Retinal pigment epithelial cell (primary cell): Measurements from ENCODE around the gene TST.

Experiments
- DNase-seq: peaks from one replicate; pipeline ENCODE4 v3.0.0-alpha.2; 2010; ENCODE audit warnings: low read depth
- H3K4me3 ChIP-seq: 2 replicates; pipeline ENCODE4 v1.5.1; 2011; ENCODE audit warnings: mild to moderate bottlenecking, low read length, control low read depth, moderate library complexity
- TF ChIP-seq, protein P1 (sequence below): conservative IDR thresholded peaks from 2 replicates; pipeline ENCODE4 v1.5.1; 2011; ENCODE audit warnings: low read depth, low read length, control low read depth, inconsistent platforms

Gene TST

DNA sequence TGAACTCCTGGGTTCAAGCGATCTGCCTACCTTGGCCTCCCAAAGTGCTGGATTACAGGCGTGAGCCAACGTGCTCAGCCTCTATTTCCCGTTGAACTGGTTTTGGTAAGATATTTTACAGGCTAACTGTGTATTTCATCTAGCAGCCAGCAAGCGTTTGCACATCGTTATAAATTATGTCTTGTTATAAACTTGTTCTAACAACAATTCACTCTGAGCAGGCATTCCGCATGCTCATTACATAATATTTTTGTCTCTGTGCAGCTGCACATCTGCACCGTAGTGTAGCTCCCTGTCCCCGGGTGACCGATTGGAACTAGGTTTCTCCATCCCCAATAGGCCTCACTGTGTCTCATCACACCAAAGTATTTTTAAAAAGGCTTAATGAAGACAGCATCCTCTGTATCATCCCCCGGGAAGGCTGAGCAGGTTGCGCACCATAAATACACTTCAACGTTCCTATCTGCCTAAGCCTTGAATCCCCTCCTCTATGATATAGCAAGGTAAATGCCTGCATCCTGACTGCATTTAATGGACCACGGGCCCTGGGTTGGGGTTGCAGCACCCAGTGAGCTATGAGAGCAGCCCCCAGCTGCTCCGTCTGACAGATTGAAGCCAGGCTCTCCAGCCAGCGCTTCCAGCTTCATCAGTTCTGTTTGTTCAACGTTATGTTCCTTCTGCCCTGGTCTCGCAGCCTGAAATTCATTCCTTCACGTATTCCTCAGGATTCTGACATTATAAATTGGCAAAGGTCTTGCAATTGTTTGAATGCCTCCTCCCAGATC, 47.7 kb downstream of the TST start:
- no peak overlapping the region for H3K4me3 ChIP-seq
- TF ChIP-seq, protein P1, sequence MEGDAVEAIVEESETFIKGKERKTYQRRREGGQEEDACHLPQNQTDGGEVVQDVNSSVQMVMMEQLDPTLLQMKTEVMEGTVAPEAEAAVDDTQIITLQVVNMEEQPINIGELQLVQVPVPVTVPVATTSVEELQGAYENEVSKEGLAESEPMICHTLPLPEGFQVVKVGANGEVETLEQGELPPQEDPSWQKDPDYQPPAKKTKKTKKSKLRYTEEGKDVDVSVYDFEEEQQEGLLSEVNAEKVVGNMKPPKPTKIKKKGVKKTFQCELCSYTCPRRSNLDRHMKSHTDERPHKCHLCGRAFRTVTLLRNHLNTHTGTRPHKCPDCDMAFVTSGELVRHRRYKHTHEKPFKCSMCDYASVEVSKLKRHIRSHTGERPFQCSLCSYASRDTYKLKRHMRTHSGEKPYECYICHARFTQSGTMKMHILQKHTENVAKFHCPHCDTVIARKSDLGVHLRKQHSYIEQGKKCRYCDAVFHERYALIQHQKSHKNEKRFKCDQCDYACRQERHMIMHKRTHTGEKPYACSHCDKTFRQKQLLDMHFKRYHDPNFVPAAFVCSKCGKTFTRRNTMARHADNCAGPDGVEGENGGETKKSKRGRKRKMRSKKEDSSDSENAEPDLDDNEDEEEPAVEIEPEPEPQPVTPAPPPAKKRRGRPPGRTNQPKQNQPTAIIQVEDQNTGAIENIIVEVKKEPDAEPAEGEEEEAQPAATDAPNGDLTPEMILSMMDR: no peak
- no peak for DNase-seq

DNA sequence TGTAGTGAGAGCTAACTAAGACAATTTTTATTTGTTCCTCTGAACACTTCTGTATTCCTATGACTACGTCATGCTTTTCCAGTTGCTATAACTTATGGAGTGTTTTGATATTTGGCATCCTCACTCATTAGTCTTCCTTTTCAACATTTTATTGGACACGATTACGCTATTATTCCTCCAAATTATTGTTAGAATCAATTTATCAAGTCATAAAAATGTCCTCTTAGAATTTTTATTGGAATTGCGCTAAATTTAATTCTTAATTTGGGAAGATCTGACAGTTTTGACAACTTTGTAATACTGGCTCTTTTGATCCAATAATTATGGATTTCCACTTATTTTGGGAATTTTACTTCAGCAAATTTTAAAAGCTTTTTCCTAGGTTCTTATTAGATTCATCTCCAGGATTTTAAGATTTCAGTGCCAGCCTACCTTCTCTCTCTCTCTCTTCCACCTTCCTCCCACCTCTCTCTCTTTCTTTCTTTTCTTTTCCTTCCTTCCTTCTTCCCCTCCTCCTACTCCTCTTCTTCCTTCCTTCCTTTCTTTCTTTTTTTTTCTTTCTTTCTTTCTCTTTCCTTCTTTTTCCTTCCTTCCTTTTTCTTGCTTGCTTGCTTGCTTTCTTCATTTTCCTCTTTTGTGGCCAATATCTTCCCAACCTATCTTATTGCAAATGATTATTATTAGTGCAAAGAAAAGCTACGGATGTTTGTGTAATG, 50.8 kb downstream of the TST start:
- DNase-seq: no peak
- TF ChIP-seq, protein P1: no peak
- no peak overlapping the region for H3K4me3 ChIP-seq

DNA sequence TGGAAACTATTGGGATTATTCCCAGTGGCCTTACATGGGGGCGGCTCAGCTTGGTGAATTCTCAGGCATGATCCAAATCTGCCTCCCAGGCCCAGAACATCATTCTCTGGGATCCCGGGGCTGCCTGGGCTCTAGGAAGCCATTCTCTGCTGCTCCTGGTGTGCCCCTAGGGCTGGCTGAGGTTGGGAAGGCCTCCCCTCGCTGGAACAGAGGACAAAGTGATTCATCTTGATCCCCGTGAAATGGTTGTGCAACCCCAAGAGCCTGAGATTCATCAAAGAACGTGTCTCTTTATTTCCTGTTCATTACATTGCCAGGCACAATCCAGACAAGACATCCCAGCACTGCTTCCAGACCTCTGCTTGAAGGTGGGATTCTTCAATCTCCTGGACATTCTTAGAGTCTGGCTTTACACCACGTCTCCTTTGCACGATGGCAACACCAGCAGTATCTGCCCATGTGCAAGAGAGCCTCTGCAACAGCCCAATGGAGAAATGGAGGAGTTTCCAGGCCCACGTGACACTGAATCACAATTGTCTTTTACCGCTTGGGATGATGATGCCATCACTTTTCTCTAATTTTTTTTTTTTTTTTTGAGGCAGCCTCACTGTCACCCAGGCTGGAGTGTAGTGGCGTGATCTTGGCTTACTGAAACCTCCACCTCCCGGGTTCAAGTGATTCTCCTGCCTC, 52.3 kb downstream of the TST start:
- TF ChIP-seq, protein P1: no peak
- H3K4me3 ChIP-seq: no peak overlapping the region
- DNase-seq: no peak

DNA sequence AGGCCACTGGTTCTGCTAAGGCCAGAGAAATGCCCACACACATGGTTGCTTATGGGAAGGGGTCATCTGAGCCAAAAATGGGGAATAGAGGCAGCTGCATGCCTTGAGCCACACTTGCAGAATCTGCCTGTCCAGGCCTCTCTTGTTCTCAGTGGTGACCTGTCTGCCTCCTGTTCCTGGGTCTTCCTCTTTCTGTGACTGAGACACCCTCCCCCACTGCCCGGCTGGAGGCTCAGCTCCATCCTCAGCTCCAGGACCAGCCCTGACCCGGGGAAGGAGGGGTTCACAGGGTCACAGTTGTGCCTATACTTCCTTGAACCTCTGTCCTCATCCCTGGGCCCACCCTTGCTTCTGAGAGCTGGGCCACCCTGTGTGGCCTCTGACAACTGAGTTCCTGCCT, 53.6 kb downstream of the TST start:
- no peak overlapping the region for H3K4me3 ChIP-seq
- TF ChIP-seq, protein P1: no peak

DNA sequence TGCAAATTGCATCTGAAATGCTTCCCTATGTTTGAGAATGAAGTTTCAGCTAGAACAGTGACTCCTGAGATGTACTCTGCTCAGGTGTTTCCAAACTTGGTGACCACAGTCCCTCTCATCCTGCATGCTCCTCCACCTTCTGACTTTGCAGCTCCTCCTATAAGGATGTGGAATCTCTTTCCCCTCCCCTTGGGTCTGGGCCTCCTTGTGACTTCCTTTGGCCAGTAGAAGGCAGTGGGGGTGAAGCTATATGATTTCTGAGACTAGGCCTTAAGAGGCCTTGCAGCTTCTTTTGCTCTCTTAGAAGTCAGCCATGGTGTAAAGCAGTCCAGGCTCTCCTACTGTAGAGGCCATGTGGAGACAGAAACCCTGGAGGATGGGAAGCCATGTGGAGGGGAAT, 55.1 kb downstream of the TST start:
- H3K4me3 ChIP-seq: no peak overlapping the region
- TF ChIP-seq, protein P1: no peak
- no peak for DNase-seq

More for the DNA sequence above, 53.6 kb downstream of the TST start:
- no peak for DNase-seq

DNA sequence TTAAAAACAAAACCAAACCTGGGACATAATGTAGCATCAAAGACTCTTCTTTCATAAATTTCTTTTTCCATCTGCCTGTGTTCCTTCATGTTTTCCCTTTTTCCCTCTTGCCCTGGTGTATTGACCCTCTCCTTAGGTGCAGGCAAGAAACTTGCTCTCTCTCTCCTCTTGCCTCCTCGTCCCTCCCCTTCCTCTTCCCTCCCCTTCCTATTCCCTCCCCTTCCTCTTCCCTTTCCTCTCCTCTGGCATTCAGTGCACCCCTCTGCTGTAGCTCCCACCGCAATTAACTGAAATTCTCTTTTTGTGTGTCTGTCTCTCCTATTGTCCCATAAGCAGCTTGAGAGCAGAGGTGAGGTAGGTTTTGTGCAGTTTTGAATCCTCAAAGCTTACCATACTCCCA, 55.9 kb downstream of the TST start:
- TF ChIP-seq, protein P1: no peak
- no peak for DNase-seq
- no peak overlapping the region for H3K4me3 ChIP-seq

DNA sequence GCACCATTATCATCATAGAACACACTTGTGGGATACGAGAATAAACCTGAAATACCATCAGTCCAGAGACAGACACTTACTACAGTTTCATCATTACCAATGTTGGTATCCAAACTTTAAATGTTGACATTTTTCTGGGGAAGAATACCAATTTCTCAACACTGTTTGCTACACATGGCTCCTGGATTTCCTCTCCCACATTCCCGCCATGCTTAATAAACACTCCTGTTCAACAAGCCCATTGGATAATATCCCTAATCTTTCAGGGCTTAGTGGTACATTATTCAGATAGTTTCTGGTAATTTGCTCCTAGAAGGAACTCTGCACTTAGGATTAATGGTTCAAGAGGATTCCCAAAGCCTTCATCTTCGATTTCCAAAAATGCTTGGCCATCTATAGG, 57.6 kb downstream of the TST start:
- H3K4me3 ChIP-seq: no peak overlapping the region
- TF ChIP-seq, protein P1: no peak

More for the DNA sequence above, 57.6 kb downstream of the TST start:
- DNase-seq: no peak
